ENCODE results near the gene OCA2. TPM values are rescaled to one million over a fixed set of nuclear protein-coding genes. Genes with fewer than 3 reads are reported as not detected.

Gene OCA2
- polyA plus RNA-seq, 1 donor from 2014 or later, result not detected

DNA sequence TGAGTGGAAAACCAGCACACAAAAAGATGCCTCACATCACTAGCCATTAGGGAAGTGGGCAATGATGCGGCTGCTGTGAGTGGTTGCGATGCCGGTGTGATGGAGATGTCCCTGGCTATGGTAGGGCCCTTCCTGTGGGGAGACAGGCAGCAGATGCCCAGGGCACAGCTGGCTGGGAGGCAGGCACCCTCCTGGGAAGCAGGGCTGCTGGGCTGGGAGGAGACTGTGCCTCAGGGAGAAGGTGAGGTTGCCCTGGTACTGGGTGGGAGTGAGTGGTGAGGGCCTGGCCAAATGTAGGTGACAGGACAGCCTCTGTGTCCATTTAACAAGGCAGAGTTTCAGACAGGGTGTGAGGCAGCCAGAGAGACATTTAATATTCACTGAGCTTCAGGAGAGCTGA, 335.6 kb downstream of the OCA2 start:
- Mint-ChIP-seq H3K4me1 (no peaks in the 10 kb centered on the region), H3K27ac (no peak overlapping the region), H3K27me3 (no peaks in the 10 kb centered on the region), H3K36me3 (peaks cover 3% of the 10 kb centered on the region), H3K4me3 (no peak overlapping the region), H3K9me3 (peaks cover 0 to 13% (median 8%) of the 10 kb centered on the region in 3 donors)

- Mint-ChIP-seq H3K4me1 (no peaks in the 10 kb centered on the region), H3K27me3 (no peaks in the 10 kb centered on the region), H3K9me3 (peaks cover 0 to 10% (median 8%) of the 10 kb centered on the region in 3 donors), H3K4me3 (no peak overlapping the region), H3K27ac (peak overlapping the region in 1 of 3 donors; percentile 27), H3K36me3 (peaks cover 3% of the 10 kb centered on the region)
Measured at GRCh38 chr15:27762471-27762870, 336.6 kb downstream of the OCA2 start.

GRCh38 chr15:27757052-27757451, 342.1 kb downstream of the OCA2 start:
- Mint-ChIP-seq H3K9me3 (peaks cover 3 to 8% (median 4%) of the 10 kb centered on the region in 3 donors), H3K4me1 (no peaks in the 10 kb centered on the region), H3K4me3 (no peak overlapping the region), H3K27me3 (no peaks in the 10 kb centered on the region), H3K27ac (peak overlapping the region in 1 of 3 donors; percentile 64), H3K36me3 (no peaks in the 10 kb centered on the region)

- Mint-ChIP-seq H3K27me3 (no peaks in the 10 kb centered on the region), H3K4me3 (no peak overlapping the region), H3K36me3 (no peaks in the 10 kb centered on the region), H3K4me1 (no peaks in the 10 kb centered on the region), H3K27ac (no peak overlapping the region), H3K9me3 (peaks cover 0 to 5% (median 3%) of the 10 kb centered on the region in 3 donors)
Measured at GRCh38 chr15:27752691-27753090, 346.4 kb downstream of the OCA2 start.

DNA sequence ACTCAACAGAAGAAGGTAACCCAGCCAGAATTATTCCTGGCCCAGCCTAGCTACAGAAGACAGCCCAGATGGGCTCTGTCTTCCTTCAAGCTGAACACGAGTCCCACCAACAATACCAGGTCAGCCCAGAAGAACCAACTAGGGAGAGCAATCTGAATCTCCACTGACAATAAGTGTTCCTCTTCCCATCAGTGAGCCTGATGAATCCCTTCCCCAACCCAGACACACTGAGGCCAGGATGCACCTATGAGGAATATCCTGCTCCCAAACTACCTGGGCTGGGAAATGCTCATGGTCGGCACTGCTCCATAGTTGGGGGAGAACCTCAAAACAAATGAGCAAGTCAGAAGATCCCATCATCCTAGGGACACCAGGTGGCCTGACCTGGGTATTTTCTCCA, 351.1 kb downstream of the OCA2 start:
- no peaks in the 10 kb centered on the region for H3K27me3 Mint-ChIP-seq
- peaks cover 1% of the 10 kb centered on the region for H3K36me3 Mint-ChIP-seq
- H3K4me1 Mint-ChIP-seq, result no peaks in the 10 kb centered on the region
- H3K9me3 Mint-ChIP-seq, result peaks cover 0 to 6% (median 4%) of the 10 kb centered on the region in 3 donors
- H3K27ac Mint-ChIP-seq, result no peak overlapping the region
- no peak overlapping the region for H3K4me3 Mint-ChIP-seq

- H3K27ac Mint-ChIP-seq, result no peak overlapping the region
- H3K4me1 Mint-ChIP-seq, result no peaks in the 10 kb centered on the region
- H3K4me3 Mint-ChIP-seq, result no peak overlapping the region
- no peaks in the 10 kb centered on the region for H3K27me3 Mint-ChIP-seq
- H3K36me3 Mint-ChIP-seq, result peaks cover 1% of the 10 kb centered on the region
- H3K9me3 Mint-ChIP-seq, result peaks cover 0 to 9% (median 4%) of the 10 kb centered on the region in 3 donors
Measured at GRCh38 chr15:27746401-27746955, 352.6 kb downstream of the OCA2 start.

- H3K36me3 Mint-ChIP-seq, result peaks cover 1% of the 10 kb centered on the region
- H3K27ac Mint-ChIP-seq, result no peak overlapping the region
- peaks cover 0 to 2% (median 0%) of the 10 kb centered on the region in 3 donors for H3K4me1 Mint-ChIP-seq
- no peaks in the 10 kb centered on the region for H3K27me3 Mint-ChIP-seq
- H3K4me3 Mint-ChIP-seq, result no peak overlapping the region
- H3K9me3 Mint-ChIP-seq, result peaks cover 2 to 12% (median 6%) of the 10 kb centered on the region in 3 donors
Measured at GRCh38 chr15:27744641-27745040, 354.5 kb downstream of the OCA2 start.

DNA sequence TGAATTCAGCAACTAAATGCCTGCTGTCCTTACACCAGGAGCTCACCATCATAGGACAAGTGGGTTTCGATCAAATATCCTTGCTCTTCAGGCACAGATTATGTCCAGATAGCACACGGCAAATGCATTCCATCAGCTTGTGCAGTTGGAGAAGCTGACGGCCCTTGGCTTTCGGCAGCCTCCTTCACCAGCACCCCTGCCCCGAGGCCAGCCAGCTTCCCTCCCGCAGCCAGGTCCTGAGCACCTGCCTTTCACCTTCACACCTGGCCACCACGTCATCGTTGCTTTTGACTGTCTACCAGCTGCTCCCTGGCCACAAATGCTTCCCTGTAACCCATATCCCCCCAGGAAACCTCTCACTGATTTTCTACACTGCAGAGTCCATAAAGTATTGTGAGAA, 355.5 kb downstream of the OCA2 start:
- Mint-ChIP-seq H3K4me1 (peaks cover 0 to 2% (median 0%) of the 10 kb centered on the region in 3 donors), H3K27ac (no peak overlapping the region), H3K27me3 (no peaks in the 10 kb centered on the region), H3K36me3 (peaks cover 1% of the 10 kb centered on the region), H3K4me3 (peak overlapping the region in 1 of 4 donors; percentile 10), H3K9me3 (peaks cover 2 to 14% (median 8%) of the 10 kb centered on the region in 3 donors)

DNA sequence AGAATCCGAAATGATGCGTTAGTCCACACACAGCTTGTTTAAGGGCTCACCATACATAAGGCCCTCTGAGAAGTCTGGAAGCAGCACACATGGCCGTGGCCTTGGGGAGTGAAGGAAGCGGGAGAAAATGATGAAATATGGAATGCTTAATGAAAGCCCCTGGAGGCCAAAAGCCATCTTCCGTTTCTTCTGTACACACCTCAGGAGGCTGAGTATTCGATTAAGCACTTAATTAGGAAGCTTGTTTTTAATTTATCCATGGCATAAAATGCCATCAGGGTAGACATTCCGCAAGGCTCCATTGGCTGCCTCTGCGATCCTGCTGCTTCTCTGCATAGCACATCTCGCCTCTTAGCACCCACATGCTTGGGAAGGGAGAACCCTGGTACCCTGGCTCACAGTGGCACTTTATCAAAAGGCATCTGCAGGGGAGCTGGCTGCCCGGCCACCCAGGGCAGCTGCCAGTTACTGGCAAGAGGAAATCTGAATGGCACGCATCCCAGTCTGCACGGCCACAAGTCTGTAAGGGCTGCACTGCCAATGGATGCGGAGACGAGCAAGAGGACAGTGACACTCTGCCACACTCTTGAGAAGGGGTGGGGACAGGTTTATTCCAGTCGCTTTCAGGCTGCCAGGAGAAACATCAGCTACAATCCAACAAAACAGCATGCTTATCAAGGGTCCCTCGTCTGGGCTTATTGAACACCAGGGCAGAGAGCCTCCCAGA, 356.2 kb downstream of the OCA2 start:
- Mint-ChIP-seq H3K27me3 (no peaks in the 10 kb centered on the region), H3K9me3 (peaks cover 2 to 14% (median 11%) of the 10 kb centered on the region in 3 donors), H3K4me1 (peaks cover 0 to 3% (median 0%) of the 10 kb centered on the region in 3 donors), H3K36me3 (peaks cover 1% of the 10 kb centered on the region), H3K27ac (peak overlapping the region in 1 of 3 donors; percentile 41), H3K4me3 (no peak overlapping the region)

- no peak overlapping the region for H3K27ac Mint-ChIP-seq
- no peak overlapping the region for H3K4me3 Mint-ChIP-seq
- H3K36me3 Mint-ChIP-seq, result peaks cover 1% of the 10 kb centered on the region
- peaks cover 0 to 3% (median 0%) of the 10 kb centered on the region in 3 donors for H3K4me1 Mint-ChIP-seq
- H3K27me3 Mint-ChIP-seq, result no peaks in the 10 kb centered on the region
- peaks cover 7 to 19% (median 19%) of the 10 kb centered on the region in 3 donors for H3K9me3 Mint-ChIP-seq
Measured at GRCh38 chr15:27741226-27741860, 357.8 kb downstream of the OCA2 start.

GRCh38 chr15:27734785-27735495, 364.2 kb downstream of the OCA2 start:
- Mint-ChIP-seq H3K27me3 (no peaks in the 10 kb centered on the region), H3K9me3 (peaks cover 8 to 24% (median 23%) of the 10 kb centered on the region in 3 donors), H3K4me1 (peaks cover 0 to 1% (median 0%) of the 10 kb centered on the region in 3 donors), H3K4me3 (no peak overlapping the region), H3K36me3 (no peaks in the 10 kb centered on the region), H3K27ac (no peak overlapping the region)

DNA sequence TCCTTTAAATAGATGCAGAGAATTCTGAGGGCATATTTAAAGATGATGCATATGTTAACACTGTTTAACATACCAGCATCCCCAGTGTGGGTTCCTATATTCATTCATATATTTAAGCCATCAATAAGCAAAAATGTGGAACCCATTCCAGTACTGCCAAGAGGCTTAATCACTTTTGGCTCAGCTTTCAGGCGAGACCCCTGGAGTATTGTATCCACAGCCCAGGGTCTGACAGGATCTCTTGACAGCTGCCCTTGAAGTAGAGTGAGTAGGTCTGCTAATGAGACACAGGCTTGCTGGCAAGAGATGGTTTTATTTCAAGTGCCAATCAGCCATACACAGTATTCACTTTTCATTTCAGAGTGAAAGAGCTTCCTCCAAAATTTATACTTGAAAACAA, 367.3 kb downstream of the OCA2 start:
- H3K36me3 Mint-ChIP-seq, result peaks cover 1% of the 10 kb centered on the region
- no peak overlapping the region for H3K27ac Mint-ChIP-seq
- H3K4me1 Mint-ChIP-seq, result no peaks in the 10 kb centered on the region
- no peaks in the 10 kb centered on the region for H3K27me3 Mint-ChIP-seq
- peaks cover 8 to 18% (median 12%) of the 10 kb centered on the region in 3 donors for H3K9me3 Mint-ChIP-seq
- H3K4me3 Mint-ChIP-seq, result no peak overlapping the region

DNA sequence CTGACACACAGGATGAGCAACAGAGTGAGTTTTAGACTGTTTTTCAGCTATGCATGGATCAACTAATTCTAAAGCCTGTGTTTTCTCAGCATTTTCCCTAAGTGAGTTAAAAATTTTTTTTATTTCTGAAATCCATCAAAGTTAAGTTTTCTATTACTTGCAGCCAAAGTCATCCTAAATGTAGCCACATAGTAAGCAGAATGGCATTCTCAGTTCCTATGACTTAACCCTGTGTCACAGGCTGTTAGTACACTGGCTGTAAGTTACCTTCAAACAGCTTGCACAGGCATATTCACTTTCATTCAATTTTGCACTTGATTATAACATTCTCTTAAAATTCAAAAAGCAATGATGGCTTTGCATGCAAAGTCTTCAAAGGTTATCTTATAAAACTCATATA, 368.2 kb downstream of the OCA2 start:
- no peaks in the 10 kb centered on the region for H3K4me1 Mint-ChIP-seq
- H3K4me3 Mint-ChIP-seq, result no peak overlapping the region
- no peaks in the 10 kb centered on the region for H3K27me3 Mint-ChIP-seq
- H3K36me3 Mint-ChIP-seq, result peaks cover 1% of the 10 kb centered on the region
- H3K9me3 Mint-ChIP-seq, result peaks cover 8 to 16% (median 12%) of the 10 kb centered on the region in 3 donors
- no peak overlapping the region for H3K27ac Mint-ChIP-seq

DNA sequence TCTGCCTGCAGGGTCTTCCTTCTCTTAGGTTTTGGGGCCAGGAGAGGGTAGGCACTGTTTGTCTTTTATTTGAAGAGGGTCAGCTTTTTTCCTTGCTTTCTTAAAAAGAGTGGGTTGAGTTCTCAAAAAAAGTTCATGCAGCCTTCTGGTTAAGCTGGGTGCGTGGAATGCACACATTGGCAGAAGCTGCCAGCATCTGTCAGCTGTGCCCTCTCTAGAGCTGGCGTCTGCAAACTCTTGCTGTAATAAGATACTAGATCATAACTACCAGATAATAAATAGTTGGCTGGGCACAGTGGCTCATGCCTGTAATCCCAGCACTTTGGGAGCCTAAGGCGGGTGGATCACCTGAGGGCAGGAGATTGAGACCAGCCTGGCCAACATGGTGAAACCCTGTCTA, 373.4 kb downstream of the OCA2 start:
- Mint-ChIP-seq H3K36me3 (peaks cover 1% of the 10 kb centered on the region), H3K9me3 (peaks cover 4% of the 10 kb centered on the region in 3 donors), H3K4me3 (no peak overlapping the region), H3K27ac (no peak overlapping the region), H3K4me1 (no peaks in the 10 kb centered on the region), H3K27me3 (no peaks in the 10 kb centered on the region)

DNA sequence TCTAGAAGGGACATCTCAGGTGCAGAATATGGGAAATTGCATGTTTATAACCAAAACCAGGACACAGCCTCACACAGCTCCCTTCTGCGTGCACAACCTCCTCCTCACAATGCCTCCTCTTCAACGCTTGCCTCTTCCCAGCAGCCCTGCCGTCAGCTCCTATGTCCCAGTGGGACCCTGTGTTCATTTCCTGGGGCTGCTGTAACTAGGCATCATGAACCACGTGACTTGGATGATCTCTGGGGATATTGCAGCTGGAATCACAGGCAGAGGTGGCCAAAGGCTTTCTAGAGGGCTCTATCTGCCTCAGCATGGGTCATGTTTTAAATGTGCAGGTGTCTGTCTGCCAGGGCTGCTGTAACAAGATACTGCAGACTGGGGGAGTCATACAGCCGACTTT, 375.3 kb downstream of the OCA2 start:
- H3K9me3 Mint-ChIP-seq, result peaks cover 1 to 6% (median 4%) of the 10 kb centered on the region in 3 donors
- no peak overlapping the region for H3K27ac Mint-ChIP-seq
- H3K27me3 Mint-ChIP-seq, result no peaks in the 10 kb centered on the region
- H3K4me1 Mint-ChIP-seq, result no peaks in the 10 kb centered on the region
- no peaks in the 10 kb centered on the region for H3K36me3 Mint-ChIP-seq
- no peak overlapping the region for H3K4me3 Mint-ChIP-seq

Measured in IgD-negative memory B cell (primary cell).